Natural killer cell (primary cell): ENCODE measurements around the gene GALNT10. TPM values are rescaled to one million over a fixed set of nuclear protein-coding genes. Genes with fewer than 3 reads are reported as not detected.
A peak's percentile ranks its signal among the peaks of the same experiment; 100 is the strongest.

ENCODE experiments used
- ATAC-seq, 3 donors: fragments of 150-1000 bp in 2 of 3; fragments of 200-7000 bp in 1 of 3; cut with Tn5 transposase; 1 replicate in 1 of 3; 2 replicates in 2 of 3; pipeline ENCODE4 v1.10.0; 2021; ENCODE audit warnings: mild to moderate bottlenecking in 2 of 3, moderate library complexity in 2 of 3
- DNase-seq, 2 donors: peaks; one replicate each; pipeline versions ENCODE4 v3.0.0 to v3.0.0-alpha.2; 2013 to 2021; ENCODE audit warnings: mixed read lengths in 1 of 2
- H3K27ac ChIP-seq: one replicate; pipeline ENCODE4 v1.5.1; 2013; ENCODE audit warnings: mild to moderate bottlenecking, low read length
- H3K27me3 ChIP-seq: one replicate; pipeline ENCODE4 v1.6.1; 2013; ENCODE audit warnings: low read length; ENCODE audit not compliant: control insufficient read depth, insufficient read depth
- H3K36me3 ChIP-seq: one replicate; pipeline ENCODE4 v1.6.1; 2013; ENCODE audit warnings: low read length; ENCODE audit not compliant: control insufficient read depth, insufficient read depth
- H3K4me1 ChIP-seq: one replicate; pipeline ENCODE4 v1.6.1; 2013; ENCODE audit warnings: low read length; ENCODE audit not compliant: control insufficient read depth, insufficient read depth
- H3K4me3 ChIP-seq: one replicate; pipeline ENCODE4 v1.5.1; 2013; ENCODE audit warnings: low read length
- H3K9me3 ChIP-seq: one replicate; pipeline ENCODE4 v1.6.1; 2013; ENCODE audit warnings: low read length; ENCODE audit not compliant: control insufficient read depth, insufficient read depth
- H3K27ac Mint-ChIP-seq, 2 donors: one replicate each; pipeline ENCODE4 v1.8.0; 2022; ENCODE audit warnings: mild to moderate bottlenecking in 2 of 2, mixed read lengths in 2 of 2, moderate library complexity in 1 of 2
- H3K27me3 Mint-ChIP-seq, 2 donors: one replicate each; pipeline ENCODE4 v1.8.0; 2022; ENCODE audit warnings: low read depth in 2 of 2, mixed read lengths in 2 of 2
- H3K36me3 Mint-ChIP-seq: one replicate; pipeline ENCODE4 v1.8.0; 2022; ENCODE audit warnings: mixed read lengths
- H3K4me1 Mint-ChIP-seq, 2 donors: one replicate each; pipeline ENCODE4 v1.8.0; 2022; ENCODE audit warnings: mixed read lengths in 2 of 2
- H3K4me3 Mint-ChIP-seq: one replicate; pipeline ENCODE4 v1.8.0; 2022; ENCODE audit warnings: mild to moderate bottlenecking, moderate library complexity, mixed read lengths
- H3K9me3 Mint-ChIP-seq, 2 donors: one replicate each; pipeline ENCODE4 v1.8.0; 2022; ENCODE audit warnings: mixed read lengths in 2 of 2
- CTCF ChIP-seq: fragments of 200-600 bp; IDR thresholded peaks from one replicate; pipeline ENCODE4 v1.8.0; 2022; ENCODE audit warnings: antibody characterized with exemption
- WGBS: methylation state at CpG from one replicate; pipeline ENCODE4 v1.1.7; 2013; ENCODE audit warnings: missing lambda C conversion rate; ENCODE audit not compliant: insufficient coverage; 5-methylcytosine and 5-hydroxymethylcytosine counted together
- intact Hi-C: fragments of 100-400 bp; cut with micrococcal nuclease; formaldehyde crosslinking; loops from one replicate; pipeline ENCODE4 v1.14.2; 2022
- total RNA-seq, 4 donors: library from RNA; stranded (reverse); fragments of 120-200 nt in 1 of 4; gene quantifications; one replicate each; pipeline versions ENCODE4 v1.2.3 to v1.2.4, GENCODE V29; 2013 to 2022

Gene GALNT10
- total RNA-seq, 3 donors from 2014 or later (not counting 1 experiment from before 2014, with no cell fraction given) = 77.0 to 92.6 (median 77.6) TPM

- Mint-ChIP-seq H3K4me3 (no peak overlapping the region), H3K9me3 (no peaks in the 10 kb centered on the region), H3K27ac (peak overlapping the region in 1 of 2 donors; percentile 14), H3K4me1 (peaks cover 31 to 41% of the 10 kb centered on the region in 2 donors), H3K27me3 (no peaks in the 10 kb centered on the region), H3K36me3 (no peaks in the 10 kb centered on the region)
- intact Hi-C loops = no loop called here
- Histone ChIP-seq H3K4me1 (no peaks in the 10 kb centered on the region), H3K4me3 (no peak overlapping the region), H3K9me3 (no peaks in the 10 kb centered on the region), H3K36me3 (peaks cover 12% of the 10 kb centered on the region), H3K27ac (no peak overlapping the region), H3K27me3 (no peaks in the 10 kb centered on the region)
- ATAC-seq (peak in 1 of 3 donors; percentile 45), DNase-seq (no peak)
- no peak for TF ChIP-seq CTCF
- WGBS = 89% methylated on average over 1 of the region's 1 CpG
Observed at GRCh38 chr5:154367101-154367500, 176.6 kb downstream of the GALNT10 start.

- no peak overlapping the region for H3K27ac ChIP-seq
- no peaks in the 10 kb centered on the region for H3K9me3 Mint-ChIP-seq
Observed at GRCh38 chr5:154368041-154368800, 177.7 kb downstream of the GALNT10 start.

GRCh38 chr5:154369682-154370081 is 179.1 kb downstream of the GALNT10 start:
- Mint-ChIP-seq H3K4me1 (peaks cover 24 to 48% of the 10 kb centered on the region in 2 donors), H3K36me3 (no peaks in the 10 kb centered on the region), H3K27ac (no peak overlapping the region), H3K27me3 (no peaks in the 10 kb centered on the region), H3K4me3 (no peak overlapping the region), H3K9me3 (no peaks in the 10 kb centered on the region)
- intact Hi-C loops = no loop called here
- no peak overlapping the region for H3K27ac ChIP-seq
- DNase-seq (no peak), ATAC-seq (no peak)
- H3K27me3 ChIP-seq = no peaks in the 10 kb centered on the region
- 96% methylated on average over 4 of the region's 4 CpGs for WGBS
- peaks cover 12% of the 10 kb centered on the region for H3K36me3 ChIP-seq
- H3K4me1 ChIP-seq = no peaks in the 10 kb centered on the region
- no peak overlapping the region for H3K4me3 ChIP-seq
- H3K9me3 ChIP-seq = no peaks in the 10 kb centered on the region
- no peak for TF ChIP-seq CTCF

More at GRCh38 chr5:154368041-154368800, 177.7 kb downstream of the GALNT10 start:
- H3K4me1 ChIP-seq = no peaks in the 10 kb centered on the region
- ATAC-seq = no peak
- no peak for DNase-seq
- H3K4me3 ChIP-seq = no peak overlapping the region
- Mint-ChIP-seq H3K4me1 (peaks cover 34 to 49% of the 10 kb centered on the region in 2 donors), H3K27me3 (no peaks in the 10 kb centered on the region), H3K4me3 (no peak overlapping the region), H3K36me3 (no peaks in the 10 kb centered on the region), H3K27ac (peak overlapping the region in 1 of 2 donors; percentile 13)
- intact Hi-C loops = no loop called here
- no peaks in the 10 kb centered on the region for H3K9me3 ChIP-seq
- no peak for TF ChIP-seq CTCF
- peaks cover 12% of the 10 kb centered on the region for H3K36me3 ChIP-seq
- no peaks in the 10 kb centered on the region for H3K27me3 ChIP-seq
- WGBS = 98% methylated on average over 6 of the region's 6 CpGs
